ENCODE measurements around the gene FNDC8.
A peak's percentile ranks its signal among the peaks of the same experiment; 100 is the strongest.
"Not testable (repeated sequence)": the region's sequence is repeated elsewhere in the genome, so short reads cannot be mapped to it uniquely, and the experiment has no call there.

Gene FNDC8

DNA sequence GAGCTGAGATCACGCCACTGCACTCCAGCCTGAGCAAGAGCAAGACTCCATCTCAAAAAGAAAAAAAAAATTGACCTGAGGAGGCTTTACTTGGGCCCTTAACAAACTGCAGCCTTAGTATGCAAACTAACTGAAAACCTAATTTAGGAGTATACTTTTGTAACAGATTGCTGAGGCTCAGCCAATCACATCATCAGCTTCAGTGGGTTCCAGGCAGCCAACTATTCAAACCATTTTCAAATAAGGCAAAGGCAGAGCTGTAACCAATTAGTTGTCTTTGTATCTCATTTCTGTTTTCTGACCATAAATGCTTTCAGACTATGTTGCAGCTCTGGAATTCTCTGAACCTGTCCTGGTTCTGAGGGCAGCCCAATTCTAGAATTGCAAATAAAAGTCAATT is 25.7 kb upstream of the FNDC8 start:
- no peak for DNase-seq (ENCODE audit: low read depth)

DNA sequence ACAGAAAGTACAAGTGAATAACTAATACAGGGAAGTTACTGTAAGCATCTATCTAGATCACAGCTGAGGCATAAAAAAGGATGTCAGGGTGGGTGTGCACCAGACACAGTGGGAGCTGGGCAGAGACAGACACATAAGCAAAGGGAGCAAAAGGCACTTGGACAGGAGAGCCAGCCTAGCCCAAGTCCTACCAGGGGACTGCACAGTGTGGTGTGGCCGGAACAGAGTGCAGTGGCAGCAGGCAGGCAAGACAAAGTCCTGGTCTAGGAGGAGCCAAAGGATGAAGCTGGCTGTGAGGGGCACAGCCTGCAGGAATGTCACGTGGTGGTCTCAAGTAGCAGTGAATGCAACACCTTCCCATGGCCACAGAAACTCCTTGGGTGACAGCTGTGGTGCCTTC is 23.6 kb upstream of the FNDC8 start:
- DNase-seq (ENCODE audit: low read depth): no peak

DNA sequence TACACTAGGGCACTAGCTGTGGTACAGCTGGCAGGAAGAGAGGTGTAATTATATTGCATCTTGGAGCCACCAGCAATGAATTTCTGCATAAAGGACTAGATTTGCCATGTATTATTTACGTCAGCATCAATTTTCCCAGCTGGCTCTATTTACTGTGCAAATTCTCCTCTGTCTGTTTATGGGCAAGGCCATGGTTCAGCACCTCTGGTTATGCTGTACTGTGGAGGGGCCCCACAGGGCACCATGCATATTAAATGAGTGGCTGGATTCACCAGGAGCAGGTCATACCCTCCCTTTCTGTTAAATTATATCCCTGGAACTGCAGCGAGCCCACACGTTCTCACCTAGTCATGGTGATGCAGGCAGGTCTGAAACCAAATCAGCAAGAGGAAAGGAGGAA is 21.5 kb upstream of the FNDC8 start:
- no peak for DNase-seq (ENCODE audit: low read depth)

DNA sequence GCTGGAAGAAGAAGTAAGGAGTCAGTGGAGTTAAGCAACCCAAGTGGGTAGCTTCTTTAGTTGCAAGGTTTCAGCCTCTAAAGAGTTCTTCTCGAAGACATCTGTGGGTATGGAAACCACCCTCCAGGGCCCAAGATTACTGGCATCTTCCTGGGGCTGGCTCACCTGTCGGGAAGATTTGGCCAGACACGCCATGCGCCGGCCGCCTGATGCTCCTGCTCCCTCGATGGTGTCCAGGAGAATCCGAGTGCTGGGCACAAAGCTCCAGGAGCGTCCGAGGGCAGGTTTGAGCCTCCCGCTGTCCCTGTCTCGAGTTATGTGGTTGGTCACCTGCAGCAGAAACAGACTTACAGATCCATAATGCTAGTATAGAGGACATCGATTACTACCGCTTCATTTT is 20.4 kb upstream of the FNDC8 start:
- no peak for DNase-seq (ENCODE audit: low read depth)

DNA sequence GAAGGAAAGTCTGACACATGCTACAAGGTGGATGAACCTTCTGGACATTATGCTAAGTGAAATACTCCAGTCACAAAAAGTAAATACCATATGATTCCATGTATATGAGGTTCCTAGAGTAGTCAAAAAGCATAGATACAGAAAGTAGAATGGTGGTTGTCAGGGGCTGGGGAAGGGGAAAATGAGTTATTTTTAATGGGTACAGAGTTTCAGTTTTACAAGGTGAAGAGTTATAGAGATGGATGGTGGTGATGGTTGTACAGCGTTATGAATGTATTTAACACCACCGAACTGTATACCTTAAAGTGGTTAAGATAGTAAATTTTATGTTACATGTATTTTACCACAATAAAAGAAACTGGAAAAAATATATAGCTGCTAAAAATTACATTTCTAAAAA is 19.7 kb upstream of the FNDC8 start:
- DNase-seq (ENCODE audit: low read depth): no peak

DNA sequence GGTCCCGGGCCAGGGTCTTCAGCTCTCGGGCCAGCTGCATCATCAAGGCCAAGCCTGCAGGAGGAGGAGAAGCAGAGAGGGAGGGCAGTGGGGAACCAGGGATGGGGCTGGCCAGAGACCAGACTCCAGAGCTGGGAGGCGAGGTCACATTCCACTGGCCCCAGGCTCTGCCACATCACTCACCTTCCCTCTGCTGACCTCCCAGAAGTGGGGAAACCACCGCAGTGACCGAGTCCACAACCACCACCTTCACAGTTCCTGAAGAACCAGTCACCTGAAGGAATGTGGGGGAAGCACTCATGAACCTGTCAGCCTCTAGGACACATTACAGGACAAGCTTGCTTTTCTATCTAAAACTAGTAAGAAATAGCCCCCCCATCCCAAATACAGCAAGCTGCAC is 18.1 kb upstream of the FNDC8 start:
- DNase-seq (ENCODE audit: low read depth): no peak

DNA sequence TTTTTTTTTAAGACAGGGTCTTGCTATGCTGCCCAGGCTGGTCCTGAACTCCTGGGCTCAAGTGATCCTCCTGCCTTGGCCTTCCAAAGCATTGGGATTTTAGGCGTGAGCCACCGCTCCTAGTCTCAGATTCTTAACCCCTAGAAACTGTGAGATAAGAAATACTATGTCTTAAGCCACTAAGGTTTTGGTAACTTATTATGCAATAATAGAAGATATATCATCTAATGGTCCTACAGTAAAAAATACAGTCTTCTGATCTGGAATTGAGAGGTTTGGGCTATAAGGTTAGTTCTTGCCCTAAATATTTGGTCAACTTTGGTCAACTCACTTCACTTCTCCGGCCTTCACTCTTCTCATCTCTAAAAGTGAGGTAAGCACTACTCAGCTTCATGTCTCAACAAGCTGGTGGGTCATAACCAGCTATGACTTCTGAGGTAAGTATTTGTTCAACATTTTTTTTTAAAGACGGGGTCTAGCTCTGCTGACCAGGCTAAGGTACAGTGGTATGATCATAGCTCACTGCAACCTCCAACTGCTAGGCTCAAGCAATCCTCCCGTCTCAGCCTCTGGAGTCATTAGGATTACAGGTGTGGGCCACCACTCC is 16.5 kb upstream of the FNDC8 start:
- DNase-seq (ENCODE audit: low read depth): no peak

DNA sequence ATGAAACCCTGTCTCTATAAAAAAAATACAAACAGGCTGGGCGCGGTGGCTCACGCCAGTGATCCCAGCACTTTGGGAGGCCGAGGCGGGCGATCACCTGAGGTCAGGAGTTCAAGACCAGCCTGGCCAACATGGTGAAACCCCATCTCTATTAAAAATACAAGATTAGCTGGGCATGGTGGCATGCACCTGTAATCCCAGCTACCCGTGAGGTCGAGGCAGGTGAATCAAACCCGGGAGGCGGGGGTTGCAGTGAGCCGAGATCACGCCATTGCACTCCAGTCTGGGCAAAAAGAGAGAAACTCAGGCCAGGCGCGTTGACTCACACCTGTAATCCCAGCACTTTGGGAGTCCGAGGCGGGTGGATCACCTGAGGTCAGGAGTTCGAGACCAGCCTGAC is 10.6 kb upstream of the FNDC8 start:
- not testable (repeated sequence) for DNase-seq (ENCODE audit: low read depth)

DNA sequence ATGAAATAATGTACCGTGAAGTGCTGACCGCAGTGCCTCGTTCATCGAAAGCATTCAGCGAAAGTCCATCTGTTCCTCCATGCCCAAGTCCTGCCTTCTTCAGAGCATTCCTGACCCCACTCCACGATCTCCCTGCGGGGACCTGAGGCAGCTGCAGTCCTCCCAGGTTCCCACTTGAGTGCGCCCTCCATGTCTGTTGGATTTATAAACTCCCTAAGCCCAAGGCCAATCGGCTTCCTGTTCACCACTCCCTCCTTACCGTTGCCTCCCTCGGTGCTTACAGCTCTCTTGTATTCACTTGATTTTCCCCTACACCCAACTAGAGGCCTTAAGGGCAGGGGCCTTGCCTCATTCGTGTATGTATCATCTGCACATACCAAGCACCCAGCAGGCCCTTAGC is 4.6 kb upstream of the FNDC8 start:
- DNase-seq (ENCODE audit: low read depth): no peak

DNA sequence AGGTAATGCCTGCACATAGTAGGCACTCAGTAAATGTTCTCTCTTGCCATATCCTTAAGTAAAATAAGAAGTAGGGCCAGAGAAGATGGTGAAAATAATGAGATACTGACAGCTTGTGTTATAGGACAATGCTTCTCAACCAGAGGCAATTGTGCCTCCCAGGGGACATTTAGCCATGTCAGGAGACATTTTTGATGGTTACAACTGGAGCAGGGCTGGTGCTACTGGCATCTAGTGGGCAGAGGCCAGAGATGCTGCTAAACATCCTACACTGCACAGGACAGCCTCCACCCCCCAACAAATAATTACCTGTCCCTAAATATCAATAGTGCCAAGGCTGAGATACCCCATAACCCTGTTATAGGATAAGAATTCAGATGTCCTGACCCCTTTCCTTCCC is 3.4 kb upstream of the FNDC8 start:
- no peak for DNase-seq (ENCODE audit: low read depth)

DNA sequence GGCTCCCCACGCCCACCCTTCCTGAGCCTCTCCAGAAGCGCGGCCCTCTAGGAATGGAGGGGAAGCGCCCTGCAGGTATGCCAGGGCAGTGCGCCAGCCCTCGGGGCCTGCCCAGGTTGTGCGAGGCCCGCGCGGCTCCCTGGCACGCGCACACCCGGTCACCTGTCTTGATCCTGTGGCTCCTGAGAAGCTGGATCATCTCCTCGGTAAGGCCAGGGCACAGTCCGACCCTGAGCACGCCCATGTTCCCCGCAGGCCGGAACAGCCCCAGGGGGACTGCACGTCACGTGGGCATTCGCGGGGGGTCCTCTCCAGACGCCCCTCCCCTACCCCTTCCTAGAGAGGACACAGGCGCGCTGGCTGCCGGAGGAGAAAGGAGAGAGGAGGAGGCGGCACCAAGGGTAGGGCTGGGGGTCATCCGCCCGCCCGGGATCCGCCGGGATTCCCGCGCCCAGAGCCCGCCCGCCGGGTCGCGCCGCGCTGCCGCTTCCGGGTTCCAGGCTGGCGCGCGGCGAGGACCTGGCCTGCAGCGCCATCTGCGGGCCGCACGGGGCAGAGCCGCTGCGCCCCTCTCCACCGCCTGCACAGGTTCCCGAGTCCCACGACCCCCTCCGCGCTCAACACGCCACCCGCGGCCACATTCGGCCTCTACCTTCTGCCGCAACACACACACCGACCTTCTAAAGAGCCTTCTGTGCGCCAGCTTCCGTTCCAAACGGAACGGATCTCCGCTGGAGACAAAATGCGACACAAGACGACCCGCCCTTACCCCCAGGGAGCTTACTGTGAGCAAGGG is 1.8 kb upstream of the FNDC8 start, which contains the start of gene RAD51D:
Gene RAD51D (minus strand): TSS at position 491 of the 796 bp plus-strand sequence. CDS start 247 bp downstream, at position 244.
- DNase-seq (ENCODE audit: low read depth): peak; percentile 64

DNA sequence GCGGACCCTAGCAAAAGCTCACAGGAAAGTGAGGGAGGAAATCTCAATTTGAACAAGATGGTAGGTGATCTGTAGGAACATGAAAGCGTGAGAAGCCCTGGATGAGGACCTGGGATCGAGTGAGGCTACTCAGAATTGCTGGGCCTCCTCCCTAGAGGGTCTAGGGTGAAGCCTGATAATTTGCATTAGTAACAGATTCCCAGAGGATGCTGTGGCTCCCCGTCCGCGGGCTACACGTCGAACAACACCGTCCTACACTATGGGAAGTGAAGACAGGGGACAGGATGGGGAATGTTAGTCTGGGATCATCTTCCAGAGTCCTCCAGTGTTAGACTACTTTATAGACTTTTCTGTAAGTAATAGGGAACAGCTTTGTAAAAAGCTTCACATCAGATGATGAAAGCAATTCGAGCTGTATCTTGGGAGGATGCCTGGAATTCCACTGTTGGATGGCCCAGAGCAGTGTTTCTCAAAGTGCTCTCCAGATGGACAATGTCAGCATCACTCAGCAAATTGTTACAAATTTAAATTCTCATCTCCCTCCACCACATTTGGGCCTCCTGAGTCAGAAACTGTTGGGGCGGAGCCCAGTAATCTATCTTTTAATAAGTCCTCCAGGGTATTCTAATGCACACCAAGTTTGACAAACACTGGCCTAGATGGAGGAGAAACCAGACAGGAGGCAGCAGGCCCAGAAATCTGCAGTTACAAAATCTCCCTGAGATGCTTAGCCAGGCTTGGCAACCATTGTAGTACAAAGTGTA is 6.5 kb downstream of the FNDC8 start:
- no peak for DNase-seq (ENCODE audit: low read depth)

DNA sequence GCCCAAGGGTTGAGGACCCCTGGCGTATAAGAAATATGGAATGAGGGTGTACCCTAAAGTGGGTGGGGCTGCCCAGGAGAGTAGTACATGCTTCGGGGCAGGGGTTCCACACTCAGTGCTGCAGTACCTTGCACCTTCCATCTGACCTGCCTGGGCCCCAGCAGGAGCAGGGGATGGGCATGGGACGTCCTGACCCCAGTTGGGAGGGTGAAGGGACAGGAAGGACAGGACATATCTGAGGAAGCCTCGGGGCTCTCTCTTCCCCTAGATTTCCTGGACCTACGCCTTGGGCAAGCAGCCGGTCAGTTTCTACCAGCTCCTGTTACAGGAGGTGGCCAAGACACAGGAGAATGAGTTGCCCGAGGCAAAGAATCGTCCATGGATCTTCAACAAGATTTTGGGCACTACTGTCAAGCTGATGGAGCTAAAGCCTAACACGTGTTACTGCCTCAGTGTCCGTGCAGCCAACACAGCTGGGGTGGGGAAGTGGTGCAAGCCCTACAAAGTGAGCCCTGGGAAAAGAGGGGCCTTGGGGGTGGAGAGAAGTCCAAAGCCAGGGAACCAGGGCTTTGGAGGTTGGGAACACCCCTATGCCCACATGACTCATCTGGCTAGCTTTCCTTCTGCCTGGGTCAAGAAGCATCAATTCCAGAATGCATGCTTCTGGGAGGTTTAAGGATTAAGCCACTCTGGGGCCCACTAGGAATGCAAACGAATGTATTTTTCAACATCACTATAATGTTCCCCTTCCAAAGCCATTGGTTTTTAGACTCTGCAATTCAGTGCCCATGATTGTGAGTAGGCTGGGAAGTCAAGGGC is 7.9 kb downstream of the FNDC8 start:
- no peak for DNase-seq (ENCODE audit: low read depth)

DNA sequence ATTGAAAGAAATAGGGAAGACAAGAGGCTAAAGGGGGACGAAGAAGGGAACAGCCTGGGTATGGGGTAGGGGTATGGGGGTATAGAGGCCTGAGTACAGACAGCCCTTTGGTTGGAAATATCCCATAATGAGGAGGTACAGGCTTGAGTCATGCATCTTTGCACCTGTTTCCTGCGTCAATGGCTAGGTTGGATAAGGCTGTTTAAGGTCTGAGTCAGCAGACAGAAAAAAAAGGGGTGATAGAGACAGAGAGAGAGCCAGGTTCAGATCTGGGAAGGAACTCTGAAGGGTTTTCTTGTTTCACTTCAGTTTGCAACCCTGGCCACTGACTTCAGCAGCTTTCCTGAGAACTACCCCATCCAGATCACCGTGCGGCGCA is 8.5 kb downstream of the FNDC8 start:
- DNase-seq (ENCODE audit: low read depth): no peak

DNA sequence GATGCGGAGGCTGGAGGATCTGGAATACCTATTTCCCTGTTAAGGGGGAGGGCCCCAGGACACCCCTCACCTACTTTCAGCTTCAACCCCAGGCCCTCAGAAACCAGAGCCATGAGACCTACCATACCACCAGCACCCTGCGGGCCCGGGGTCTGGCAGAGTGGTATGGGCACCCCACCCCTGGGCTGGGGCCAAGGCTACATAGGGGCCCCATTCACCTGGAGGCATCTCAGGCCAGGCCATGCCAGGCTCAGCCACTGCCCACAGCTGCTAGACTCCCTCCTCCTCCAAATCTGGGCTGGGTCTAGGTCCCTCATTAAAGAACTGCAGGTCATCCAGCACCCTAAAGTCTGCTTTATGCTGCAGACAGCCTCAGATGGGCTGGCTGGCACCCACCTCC is 9.0 kb downstream of the FNDC8 start:
- no peak for DNase-seq (ENCODE audit: low read depth)

DNA sequence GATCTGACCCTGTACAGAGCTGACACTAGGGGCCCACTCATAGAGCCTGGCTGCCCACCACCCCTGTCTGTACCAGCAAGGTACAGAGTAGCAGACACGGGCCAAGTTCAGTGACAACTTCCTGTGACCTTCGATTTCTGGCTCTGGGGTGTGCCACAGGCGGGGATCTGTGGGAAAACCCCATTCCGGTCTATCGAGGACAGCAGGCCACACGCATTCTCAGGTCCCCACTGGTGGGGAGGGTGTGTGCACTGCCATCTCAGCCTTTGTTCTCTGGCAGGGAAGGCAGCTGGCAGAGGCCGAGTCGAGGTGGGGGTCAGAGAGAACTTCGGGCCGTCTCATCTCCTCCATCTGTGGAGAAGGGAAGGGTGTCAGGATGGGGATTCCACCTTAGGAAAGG is 10.7 kb downstream of the FNDC8 start:
- no peak for DNase-seq (ENCODE audit: low read depth)

DNA sequence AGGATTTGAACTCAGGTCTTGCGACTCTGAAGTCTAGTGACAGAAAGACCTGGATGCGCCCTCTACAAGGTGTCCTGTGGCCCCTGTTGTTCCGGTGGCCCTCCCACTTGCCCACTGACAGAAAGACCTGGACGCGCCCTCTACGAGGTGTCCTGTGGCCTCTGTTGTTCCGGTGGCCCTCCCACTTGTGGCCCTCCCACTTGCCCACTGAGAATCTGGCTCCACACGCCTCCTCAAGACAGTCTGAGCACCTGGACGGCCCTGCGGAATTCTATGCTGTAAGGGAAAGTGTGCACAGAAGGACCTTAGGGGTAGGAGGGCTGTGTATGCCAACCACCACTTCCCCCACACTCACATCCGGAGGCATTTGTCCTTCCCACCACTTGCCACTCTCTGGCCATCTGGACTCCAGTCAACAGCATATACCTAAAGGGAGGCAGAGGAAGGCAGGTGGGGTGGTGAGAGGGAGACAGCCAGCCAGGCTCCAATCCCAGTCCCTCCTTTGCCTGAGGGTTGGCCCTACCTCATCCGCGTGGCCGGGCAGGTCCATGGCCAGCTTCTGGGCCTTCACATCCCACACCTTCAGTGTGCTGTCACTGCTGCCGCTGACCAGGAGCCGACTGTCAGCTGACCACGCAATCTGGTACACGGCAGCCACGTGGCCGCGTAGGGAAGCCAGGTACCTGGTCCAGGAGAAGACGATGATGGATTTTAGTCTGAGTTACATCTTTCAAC is 11.6 kb downstream of the FNDC8 start:
- DNase-seq (ENCODE audit: low read depth): no peak

DNA sequence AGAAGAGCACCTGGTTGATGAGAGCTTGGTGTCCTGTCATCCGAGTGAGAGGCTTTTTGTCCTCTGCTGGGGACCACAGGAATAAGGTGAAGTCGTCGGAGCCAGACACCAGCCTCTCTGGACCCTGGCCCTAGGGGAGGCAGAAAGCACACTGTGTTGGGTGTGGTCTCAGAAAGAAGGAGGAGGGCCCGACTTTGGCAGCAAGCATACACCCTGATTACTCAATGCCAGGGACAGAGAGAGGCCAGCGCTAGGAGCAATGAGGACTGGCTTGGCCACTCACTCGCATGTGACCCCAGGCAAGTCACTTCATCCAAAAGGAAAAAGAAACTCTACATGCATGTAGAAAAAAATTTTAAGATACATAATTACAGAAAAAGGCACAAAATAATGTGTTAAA is 13.9 kb downstream of the FNDC8 start:
- DNase-seq (ENCODE audit: low read depth): no peak

DNA sequence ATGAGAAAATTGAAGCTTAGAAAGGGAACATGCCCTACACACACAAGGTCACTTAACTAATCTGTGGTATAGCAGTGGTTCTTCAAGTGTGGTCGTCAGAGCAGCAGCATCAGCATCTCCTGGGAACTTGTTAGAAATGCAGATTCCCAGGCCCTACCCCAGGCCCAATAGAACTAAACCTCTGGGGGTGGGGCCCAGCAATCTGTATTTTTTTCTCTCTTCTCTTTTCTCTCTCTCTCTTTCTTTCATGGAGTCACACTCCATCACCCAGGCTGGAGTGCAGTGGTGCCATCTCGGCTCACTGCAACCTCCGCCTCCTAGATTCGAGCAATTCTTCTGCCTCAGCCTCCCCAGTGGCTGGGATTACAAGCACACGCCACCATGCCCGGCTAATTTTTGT is 16.8 kb downstream of the FNDC8 start:
- no peak for DNase-seq (ENCODE audit: low read depth)

DNA sequence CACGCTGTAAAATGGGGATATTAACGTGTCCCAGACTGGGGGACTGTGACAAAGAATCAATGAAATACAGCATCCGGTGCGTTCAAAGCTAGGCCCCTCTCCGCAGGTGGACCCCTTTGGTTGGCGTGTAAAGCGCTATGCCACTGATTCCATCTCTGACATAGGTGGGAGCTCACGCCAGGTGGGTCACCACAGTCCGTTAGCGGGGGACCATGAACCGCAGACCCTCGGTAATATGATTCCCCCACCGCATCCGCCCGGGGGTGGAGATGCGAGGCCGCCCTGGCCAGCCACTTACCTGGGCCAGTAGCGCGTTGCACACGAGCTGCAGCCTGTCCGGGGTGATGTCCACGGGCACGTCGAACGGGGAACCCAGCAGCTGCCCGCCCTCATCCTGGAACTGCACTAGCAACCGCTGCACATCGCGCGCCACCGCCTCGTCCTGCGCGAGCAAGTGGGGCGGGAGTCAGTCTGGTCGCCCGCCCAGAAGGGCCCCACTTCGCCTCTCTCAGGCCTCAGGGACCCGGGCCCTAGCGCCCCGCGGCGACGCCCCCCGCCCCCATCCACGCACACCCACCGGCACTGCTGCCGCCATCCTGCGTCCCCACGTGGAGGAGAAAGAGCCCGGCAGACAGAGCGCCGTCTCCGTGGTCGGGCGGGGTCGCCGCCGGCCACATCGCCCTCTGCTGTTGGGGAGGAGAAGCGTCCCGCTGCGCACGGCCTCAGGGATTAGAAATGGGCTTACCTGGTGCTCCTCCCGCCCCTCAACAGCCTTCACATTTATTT is 20.5 kb downstream of the FNDC8 start, which contains the start of gene NLE1:
Gene NLE1 (minus strand): TSS at position 623 of the 786 bp plus-strand sequence. CDS start 28 bp downstream, at position 595.
- DNase-seq (ENCODE audit: low read depth): peak; percentile 83

DNA sequence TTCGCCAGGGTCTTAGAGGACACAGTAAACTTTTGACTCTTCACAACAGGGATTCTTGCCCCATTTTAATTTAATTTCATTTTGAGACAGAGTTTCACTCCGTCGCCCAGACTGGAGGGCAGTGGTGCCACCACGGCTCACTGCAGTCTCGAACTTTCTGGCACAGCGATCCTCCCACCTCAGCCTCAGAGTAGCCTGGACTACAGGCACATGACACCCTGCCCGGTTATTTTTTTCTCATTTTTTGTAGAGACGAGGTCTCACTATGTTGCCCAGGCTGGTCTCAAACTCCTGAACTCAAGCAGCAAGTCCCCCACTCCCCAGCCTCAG is 21.0 kb downstream of the FNDC8 start:
- no peak for DNase-seq (ENCODE audit: low read depth)

Data from stimulated activated CD4-positive, alpha-beta T cell treated with anti-CD3 and anti-CD28 coated beads, Interleukin-2, amount 100 ng/mL, for 4 hours (primary cell).